Gastrocnemius medialis (tissue), 4 donors: ENCODE data around the gene GCN1.

Experiments
- CTCF ChIP-seq, 5 experiments: fragments of 450-650 bp in 3 of 5; fragments of 200-600 bp in 2 of 5; sonication (generic) in 2 of 5; IDR thresholded peaks in 4 of 5; conservative IDR thresholded peaks in 1 of 5; 1 replicate in 4 of 5; 2 replicates in 1 of 5; pipeline ENCODE4 v1.5.1; 2016 to 2019; ENCODE audit warnings: antibody characterized with exemption in 5 of 5, mild to moderate bottlenecking in 3 of 5, moderate library complexity in 3 of 5
- POLR2A ChIP-seq, 2 donors: fragments of 450-650 bp; IDR thresholded peaks; one replicate each; pipeline ENCODE4 v1.6.1; 2017; ENCODE audit warnings: antibody characterized with exemption in 2 of 2, mild to moderate bottlenecking in 2 of 2, moderate library complexity in 2 of 2

- no peak for TF ChIP-seq CTCF (IDR thresholded peaks at IDR 0.05 in 4 of 5, conservative IDR thresholded peaks at IDR 0.05 in 1 of 5)
- TF ChIP-seq POLR2A (IDR thresholded peaks at IDR 0.05): no peak
Measured at GRCh38 chr12:120130011-120130410, 64.5 kb downstream of the GCN1 start.
